ENCODE measurements around the gene MYO16. TPM values are rescaled to one million over a fixed set of nuclear protein-coding genes. Genes with fewer than 3 reads are reported as not detected.

The MYO16 gene
- total RNA-seq, 6 experiments from 2014 or later, result not detected

DNA sequence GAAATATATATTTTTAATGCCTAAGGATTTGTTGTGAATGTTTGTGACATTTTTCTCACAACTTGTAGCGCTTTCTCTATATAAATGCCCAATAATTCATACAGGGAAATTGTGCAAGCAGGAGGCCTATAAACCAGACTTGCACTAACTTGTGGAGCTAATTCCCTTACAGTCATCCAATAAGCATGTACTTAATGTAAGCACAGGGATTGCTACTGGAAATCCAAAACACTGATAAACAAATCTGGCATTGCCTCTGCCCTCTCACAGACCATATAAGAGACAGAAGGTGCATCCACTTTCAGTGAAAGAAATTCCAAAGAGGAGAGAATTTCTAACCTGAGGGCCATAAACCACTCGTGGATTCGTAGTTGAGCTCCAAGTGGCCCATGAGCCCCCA, 518.8 kb downstream of the MYO16 start:
- H3K27me3 Mint-ChIP-seq (ENCODE audit: insufficient read depth), result no peaks in the 10 kb centered on the region
- peak overlapping the region; percentile 48 for H3K27ac Mint-ChIP-seq
- H3K9me3 Mint-ChIP-seq, result no peaks in the 10 kb centered on the region
- TF ChIP-seq, protein P1, sequence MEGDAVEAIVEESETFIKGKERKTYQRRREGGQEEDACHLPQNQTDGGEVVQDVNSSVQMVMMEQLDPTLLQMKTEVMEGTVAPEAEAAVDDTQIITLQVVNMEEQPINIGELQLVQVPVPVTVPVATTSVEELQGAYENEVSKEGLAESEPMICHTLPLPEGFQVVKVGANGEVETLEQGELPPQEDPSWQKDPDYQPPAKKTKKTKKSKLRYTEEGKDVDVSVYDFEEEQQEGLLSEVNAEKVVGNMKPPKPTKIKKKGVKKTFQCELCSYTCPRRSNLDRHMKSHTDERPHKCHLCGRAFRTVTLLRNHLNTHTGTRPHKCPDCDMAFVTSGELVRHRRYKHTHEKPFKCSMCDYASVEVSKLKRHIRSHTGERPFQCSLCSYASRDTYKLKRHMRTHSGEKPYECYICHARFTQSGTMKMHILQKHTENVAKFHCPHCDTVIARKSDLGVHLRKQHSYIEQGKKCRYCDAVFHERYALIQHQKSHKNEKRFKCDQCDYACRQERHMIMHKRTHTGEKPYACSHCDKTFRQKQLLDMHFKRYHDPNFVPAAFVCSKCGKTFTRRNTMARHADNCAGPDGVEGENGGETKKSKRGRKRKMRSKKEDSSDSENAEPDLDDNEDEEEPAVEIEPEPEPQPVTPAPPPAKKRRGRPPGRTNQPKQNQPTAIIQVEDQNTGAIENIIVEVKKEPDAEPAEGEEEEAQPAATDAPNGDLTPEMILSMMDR (IDR thresholded peaks at IDR 0.05), result no peak
- peaks cover 8% of the 10 kb centered on the region for H3K36me3 Mint-ChIP-seq (ENCODE audit: low read depth)
- H3K4me1 Mint-ChIP-seq (ENCODE audit: low read depth), result peaks cover 55% of the 10 kb centered on the region
- peak; percentile 77 for DNase-seq
- no peak overlapping the region for H3K4me3 Mint-ChIP-seq

- TF ChIP-seq, protein P1 (IDR thresholded peaks at IDR 0.05), result no peak
- Mint-ChIP-seq H3K36me3 (ENCODE audit: low read depth) (peaks cover 13% of the 10 kb centered on the region), H3K4me3 (no peak overlapping the region), H3K27me3 (ENCODE audit: insufficient read depth) (no peaks in the 10 kb centered on the region; the same call in 1 of the 2 replicates), H3K9me3 (no peaks in the 10 kb centered on the region), H3K27ac (no peak overlapping the region), H3K4me1 (ENCODE audit: low read depth) (peaks cover 69% of the 10 kb centered on the region)
- no peak for DNase-seq
Measured at GRCh38 chr13:109150696-109151095, 521.3 kb downstream of the MYO16 start.

GRCh38 chr13:109151255-109151654, 521.8 kb downstream of the MYO16 start:
- Mint-ChIP-seq H3K27me3 (ENCODE audit: insufficient read depth) (no peaks in the 10 kb centered on the region; the same call in 1 of the 2 replicates), H3K9me3 (no peaks in the 10 kb centered on the region), H3K27ac (no peak overlapping the region), H3K36me3 (ENCODE audit: low read depth) (peaks cover 13% of the 10 kb centered on the region), H3K4me1 (ENCODE audit: low read depth) (peaks cover 72% of the 10 kb centered on the region), H3K4me3 (no peak overlapping the region)
- TF ChIP-seq, protein P1 (IDR thresholded peaks at IDR 0.05), result no peak
- DNase-seq, result no peak

DNA sequence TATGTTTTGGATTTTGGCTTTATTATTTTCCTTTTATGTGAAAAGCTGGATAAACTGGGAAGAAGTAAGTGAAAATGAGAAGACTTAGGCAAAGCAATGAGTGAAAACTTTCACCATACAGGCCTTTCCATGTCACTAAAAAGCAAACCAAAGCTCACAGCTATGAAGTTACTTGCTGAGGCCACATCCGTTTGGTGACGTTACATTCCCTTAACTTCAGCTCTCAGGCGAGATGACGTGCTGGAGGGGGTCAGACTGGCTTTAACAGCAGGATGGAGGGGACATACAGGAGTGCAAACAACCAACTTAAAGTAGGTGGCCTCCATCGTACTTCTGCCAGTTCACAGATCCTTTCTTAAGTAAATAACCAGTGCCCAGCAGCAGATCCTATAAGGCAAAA, 522.3 kb downstream of the MYO16 start:
- H3K9me3 Mint-ChIP-seq, result no peaks in the 10 kb centered on the region
- no peak overlapping the region for H3K4me3 Mint-ChIP-seq
- TF ChIP-seq, protein P1 (IDR thresholded peaks at IDR 0.05), result no peak
- no peaks in the 10 kb centered on the region; the same call in 1 of the 2 replicates for H3K27me3 Mint-ChIP-seq (ENCODE audit: insufficient read depth)
- peaks cover 13% of the 10 kb centered on the region for H3K36me3 Mint-ChIP-seq (ENCODE audit: low read depth)
- H3K4me1 Mint-ChIP-seq (ENCODE audit: low read depth), result peaks cover 72% of the 10 kb centered on the region
- no peak for DNase-seq
- no peak overlapping the region for H3K27ac Mint-ChIP-seq

- Mint-ChIP-seq H3K27me3 (ENCODE audit: insufficient read depth) (no peaks in the 10 kb centered on the region; the same call in 1 of the 2 replicates), H3K36me3 (ENCODE audit: low read depth) (peaks cover 13% of the 10 kb centered on the region), H3K4me1 (ENCODE audit: low read depth) (peaks cover 72% of the 10 kb centered on the region), H3K4me3 (no peak overlapping the region), H3K9me3 (no peaks in the 10 kb centered on the region), H3K27ac (no peak overlapping the region)
- DNase-seq, result no peak
- TF ChIP-seq, protein P1 (IDR thresholded peaks at IDR 0.05), result no peak
Measured at GRCh38 chr13:109152311-109152820, 523.0 kb downstream of the MYO16 start.

Measured in HFFc6 (cell line).